NCI-H2081 treated with DMSO at 0.1 percent for 48 hours (cell line): ENCODE results near the gene SLC35G4.
"Not testable (repeated sequence)": the region's sequence is repeated elsewhere in the genome, so short reads cannot be mapped to it uniquely, and the experiment has no call there.

ENCODE experiments used
- DNase-seq: peaks from one replicate; lab custom pipeline; 2025; lab: John Stamatoyannopoulos, UW

Gene SLC35G4

GRCh38 chr18:11614042-11614441, 4.6 kb downstream of the SLC35G4 start:
- not testable (repeated sequence) for DNase-seq

GRCh38 chr18:11614981-11615380, 5.6 kb downstream of the SLC35G4 start:
- DNase-seq: not testable (repeated sequence)

- not testable (repeated sequence) for DNase-seq
These were observed 37.9 kb downstream of the SLC35G4 start for GRCh38 chr18:11647310-11647709.

- DNase-seq: not testable (repeated sequence)
These were observed 38.4 kb downstream of the SLC35G4 start for GRCh38 chr18:11647804-11648203.

GRCh38 chr18:11649839-11650238, 40.4 kb downstream of the SLC35G4 start:
- no peak for DNase-seq

GRCh38 chr18:11651899-11652298, 42.5 kb downstream of the SLC35G4 start:
- no peak for DNase-seq

GRCh38 chr18:11653521-11653920, 44.1 kb downstream of the SLC35G4 start:
- DNase-seq: no peak

GRCh38 chr18:11654736-11655605, 45.6 kb downstream of the SLC35G4 start:
- no peak for DNase-seq

- DNase-seq: no peak
These were observed 46.2 kb downstream of the SLC35G4 start for GRCh38 chr18:11655606-11655932.

GRCh38 chr18:11657152-11657551, 47.8 kb downstream of the SLC35G4 start:
- no peak for DNase-seq

- DNase-seq: no peak
These were observed 48.2 kb downstream of the SLC35G4 start for GRCh38 chr18:11657554-11657953.

- DNase-seq: no peak
These were observed 48.6 kb downstream of the SLC35G4 start for GRCh38 chr18:11658019-11658418.

GRCh38 chr18:11658989-11659388, 49.6 kb downstream of the SLC35G4 start:
- no peak for DNase-seq
